Measurements from ENCODE around the gene CASK. TPM values are rescaled to one million over a fixed set of nuclear protein-coding genes. Genes with fewer than 3 reads are reported as not detected.

The CASK gene
- total and polyA plus RNA-seq, 12 donors = 4.7 to 53.0 (median 41.3) TPM

DNA sequence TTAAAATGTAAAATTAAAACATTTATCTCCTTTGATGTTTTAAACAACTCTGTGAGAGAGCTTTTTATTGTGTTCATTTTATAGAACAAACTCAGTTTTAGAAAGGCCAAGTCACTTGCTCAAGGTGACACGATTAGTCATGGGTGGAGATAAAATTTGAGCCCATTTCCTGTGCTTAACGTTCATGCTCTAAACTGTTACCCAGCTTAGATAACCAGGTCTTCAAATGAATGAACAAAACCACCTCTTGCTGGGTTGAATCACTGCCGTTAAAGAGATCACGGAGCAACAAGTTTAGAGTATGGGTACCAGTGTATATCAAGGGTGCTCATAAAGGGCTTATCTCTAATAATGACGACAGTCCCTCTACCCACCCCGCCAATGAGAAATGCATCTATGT, 10.2 kb upstream of the CASK start:
- intact Hi-C loops (cut with DNase I) = no loop called here
- DNase-seq = no peak
- H3K36me3 ChIP-seq (replicated peaks in 1 of 2) = no peaks in the 10 kb centered on the region
- no peaks in the 10 kb centered on the region for H3K4me1 ChIP-seq (replicated peaks in 1 of 2)
- WGBS, 4 donors = 41 to 58% (median 49%) methylated on average over 6 of the region's 6 CpGs
- H3K27me3 ChIP-seq = peaks cover 16% of the 10 kb centered on the region
- H3K27ac ChIP-seq = no peak overlapping the region
- no peaks in the 10 kb centered on the region for H3K9me3 ChIP-seq (replicated peaks in 1 of 3)
- TF ChIP-seq, protein P1, sequence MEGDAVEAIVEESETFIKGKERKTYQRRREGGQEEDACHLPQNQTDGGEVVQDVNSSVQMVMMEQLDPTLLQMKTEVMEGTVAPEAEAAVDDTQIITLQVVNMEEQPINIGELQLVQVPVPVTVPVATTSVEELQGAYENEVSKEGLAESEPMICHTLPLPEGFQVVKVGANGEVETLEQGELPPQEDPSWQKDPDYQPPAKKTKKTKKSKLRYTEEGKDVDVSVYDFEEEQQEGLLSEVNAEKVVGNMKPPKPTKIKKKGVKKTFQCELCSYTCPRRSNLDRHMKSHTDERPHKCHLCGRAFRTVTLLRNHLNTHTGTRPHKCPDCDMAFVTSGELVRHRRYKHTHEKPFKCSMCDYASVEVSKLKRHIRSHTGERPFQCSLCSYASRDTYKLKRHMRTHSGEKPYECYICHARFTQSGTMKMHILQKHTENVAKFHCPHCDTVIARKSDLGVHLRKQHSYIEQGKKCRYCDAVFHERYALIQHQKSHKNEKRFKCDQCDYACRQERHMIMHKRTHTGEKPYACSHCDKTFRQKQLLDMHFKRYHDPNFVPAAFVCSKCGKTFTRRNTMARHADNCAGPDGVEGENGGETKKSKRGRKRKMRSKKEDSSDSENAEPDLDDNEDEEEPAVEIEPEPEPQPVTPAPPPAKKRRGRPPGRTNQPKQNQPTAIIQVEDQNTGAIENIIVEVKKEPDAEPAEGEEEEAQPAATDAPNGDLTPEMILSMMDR (IDR thresholded peaks at IDR 0.05) = no peak
- TF ChIP-seq POLR2A (IDR thresholded peaks at IDR 0.05) = no peak
- H3K4me3 ChIP-seq = no peak overlapping the region

DNA sequence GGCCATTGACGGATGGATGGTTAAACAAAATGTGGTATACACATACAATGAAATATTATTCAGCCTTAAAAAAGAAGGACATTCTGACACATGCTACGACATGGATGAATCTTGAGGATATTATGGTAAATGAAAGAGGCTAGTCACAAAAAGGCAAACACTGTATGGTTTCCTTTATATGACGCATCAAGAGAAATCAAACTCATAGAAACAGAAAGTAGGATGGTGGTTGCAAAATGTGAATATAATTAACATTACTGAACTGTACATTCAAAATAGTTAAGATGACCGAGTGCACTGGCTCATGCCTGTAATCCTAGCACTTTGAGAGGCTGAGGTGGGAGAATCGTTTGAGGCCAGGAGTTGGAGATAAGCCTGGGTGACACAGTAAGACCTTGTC, 9.5 kb upstream of the CASK start:
- intact Hi-C loops (cut with DNase I) = no loop called here
- peaks cover 16% of the 10 kb centered on the region for H3K27me3 ChIP-seq

DNA sequence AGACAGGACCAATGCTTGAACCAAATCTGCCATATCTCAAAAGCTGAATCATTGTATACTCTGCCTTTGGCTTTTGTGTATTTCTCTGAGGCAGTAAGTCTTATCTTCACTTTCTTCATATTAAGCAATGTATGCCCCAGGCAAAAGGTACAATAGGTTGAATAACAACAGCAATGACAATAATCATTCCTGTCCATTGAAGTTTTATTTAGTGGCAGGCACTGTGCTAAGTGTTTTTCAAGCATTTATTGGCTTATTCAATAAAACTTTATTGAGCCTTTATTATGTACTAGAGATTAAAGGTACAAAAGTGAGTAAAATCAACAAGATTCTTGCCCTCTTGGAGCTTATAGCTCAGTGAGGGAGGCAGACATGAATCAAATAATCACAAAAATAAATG, 8.2 kb upstream of the CASK start:
- DNase-seq = no peak
- no peak overlapping the region for H3K4me3 ChIP-seq
- no peaks in the 10 kb centered on the region for H3K4me1 ChIP-seq (replicated peaks in 1 of 2)
- H3K27me3 ChIP-seq = peaks cover 16% of the 10 kb centered on the region
- no peak overlapping the region for H3K27ac ChIP-seq
- no peak for TF ChIP-seq POLR2A (IDR thresholded peaks at IDR 0.05)
- TF ChIP-seq, protein P1 (IDR thresholded peaks at IDR 0.05) = no peak
- H3K9me3 ChIP-seq (replicated peaks in 1 of 3) = no peaks in the 10 kb centered on the region
- intact Hi-C loops (cut with DNase I) = no loop called here
- no peaks in the 10 kb centered on the region for H3K36me3 ChIP-seq (replicated peaks in 1 of 2)

More for the DNA sequence above, 9.5 kb upstream of the CASK start:
- Histone ChIP-seq H3K4me3 (no peak overlapping the region), H3K27ac (no peak overlapping the region), H3K9me3 (replicated peaks in 1 of 3) (no peaks in the 10 kb centered on the region), H3K4me1 (replicated peaks in 1 of 2) (no peaks in the 10 kb centered on the region), H3K36me3 (replicated peaks in 1 of 2) (no peaks in the 10 kb centered on the region)
- WGBS, 4 donors = 75 to 84% (median 81%) methylated on average over 5 of the region's 5 CpGs
- no peak for DNase-seq
- no peak for TF ChIP-seq POLR2A (IDR thresholded peaks at IDR 0.05)
- TF ChIP-seq, protein P1 (IDR thresholded peaks at IDR 0.05) = no peak

DNA sequence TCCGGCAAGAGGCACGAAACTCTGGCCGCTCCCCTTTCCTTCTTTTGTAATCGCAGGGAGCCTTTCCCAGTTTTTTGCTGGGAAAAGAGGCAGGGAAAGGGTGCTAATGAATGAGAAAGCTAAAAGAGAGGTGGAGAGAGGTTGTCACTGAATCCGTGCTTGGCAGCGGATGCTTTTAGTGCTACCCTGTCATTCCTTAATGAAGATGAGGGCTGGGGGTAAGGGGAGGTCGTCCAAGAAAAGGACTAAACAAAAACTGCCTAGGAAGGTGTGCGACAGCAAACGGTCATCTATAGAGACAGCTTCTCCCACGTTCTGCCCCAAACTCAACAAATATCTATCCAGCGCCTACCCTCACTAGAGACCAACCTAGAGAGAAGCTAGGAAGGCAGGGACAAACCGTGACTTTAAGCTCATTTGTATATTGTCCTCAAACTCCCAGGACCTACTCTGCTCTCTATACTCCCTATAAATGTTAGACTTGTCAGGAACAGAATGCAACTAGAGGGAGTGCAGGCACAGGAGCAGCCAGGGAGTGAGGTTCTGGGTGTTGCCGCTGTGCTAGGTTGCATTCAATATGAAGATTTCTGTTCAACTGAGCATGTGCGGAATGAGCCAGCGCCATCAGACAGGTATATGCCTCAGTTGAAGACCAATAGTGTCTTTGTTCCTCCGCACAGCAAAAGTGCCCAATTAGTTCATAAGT, 777 bp upstream of the CASK start:
- Histone ChIP-seq H3K9me3 (replicated peaks in 1 of 3) (no peaks in the 10 kb centered on the region), H3K4me1 (replicated peaks in 1 of 2) (no peaks in the 10 kb centered on the region), H3K4me3 (peak overlapping the region in 3 of 4 donors; percentile 47 to 69 (median 56)), H3K36me3 (replicated peaks in 1 of 2) (no peaks in the 10 kb centered on the region), H3K27ac (peak overlapping the region; percentile 7 to 93 (median 78)), H3K27me3 (peaks cover 2% of the 10 kb centered on the region)
- 1 to 33% (median 16%) methylated on average over 10 to 16 of the region's 16 CpGs for WGBS, 4 donors
- no peak for TF ChIP-seq POLR2A (IDR thresholded peaks at IDR 0.05)
- TF ChIP-seq, protein P1 (IDR thresholded peaks at IDR 0.05) = peak in 1 of 6 experiments; percentile 6
- peak in 4 of 7 donors; percentile 14 to 59 (median 18) for DNase-seq
- intact Hi-C loops (cut with DNase I) = no loop called here

Data from adrenal gland (tissue), 12 donors.